Progenitor cell of endocrine pancreas (in vitro differentiated cells): ENCODE results near the gene FAM83G. TPM values are rescaled to one million over a fixed set of nuclear protein-coding genes. Genes with fewer than 3 reads are reported as not detected.

Source experiments
- DNase-seq: peaks from one replicate; pipeline ENCODE4 v3.0.0; 2021; ENCODE audit warnings: low spot score; ENCODE audit not compliant: unreplicated experiment
- H3K27ac Mint-ChIP-seq: 2 replicates; pipeline ENCODE4 v1.8.0; 2021; ENCODE audit warnings: mild to moderate bottlenecking, moderate library complexity, mixed read lengths
- H3K27me3 Mint-ChIP-seq: 2 replicates; pipeline ENCODE4 v1.8.0; 2021; ENCODE audit warnings: mixed read lengths
- H3K36me3 Mint-ChIP-seq: 2 replicates; pipeline ENCODE4 v1.8.0; 2022; ENCODE audit warnings: mixed read lengths; ENCODE audit not compliant: insufficient read depth
- H3K4me1 Mint-ChIP-seq: 2 replicates; pipeline ENCODE4 v1.8.0; 2021; ENCODE audit warnings: low read depth, mixed read lengths
- H3K4me3 Mint-ChIP-seq: 2 replicates; pipeline ENCODE4 v1.8.0; 2021; ENCODE audit warnings: low read depth, mild to moderate bottlenecking, moderate library complexity, mixed read lengths
- H3K9me3 Mint-ChIP-seq: 2 replicates; pipeline ENCODE4 v1.8.0; 2021; ENCODE audit warnings: low read depth, mixed read lengths
- CTCF ChIP-seq: fragments of 200-600 bp; sonication (generic); IDR thresholded peaks from one replicate; pipeline ENCODE4 v1.5.0; 2021; ENCODE audit warnings: antibody characterized with exemption, mild to moderate bottlenecking; ENCODE audit not compliant: unreplicated experiment
- total RNA-seq: library from RNA; stranded (reverse); gene quantifications from 2 replicates; pipeline ENCODE4 v1.2.1, GENCODE V29; 2021

FAM83G gene
- total RNA-seq, 1 donor from 2014 or later: 16.6 TPM

- peak; percentile 85 for TF ChIP-seq CTCF
- H3K4me1 Mint-ChIP-seq: no peaks in the 10 kb centered on the region
These were observed 43.6 kb downstream of the FAM83G start for GRCh38 chr17:18960803-18961511.

GRCh38 chr17:18960241-18960665, 44.3 kb downstream of the FAM83G start:
- Mint-ChIP-seq H3K36me3 (no peaks in the 10 kb centered on the region), H3K27ac (no peak overlapping the region), H3K4me1 (no peaks in the 10 kb centered on the region), H3K9me3 (no peaks in the 10 kb centered on the region), H3K27me3 (peaks cover 2% of the 10 kb centered on the region), H3K4me3 (no peak overlapping the region)
- no peak for DNase-seq
- TF ChIP-seq CTCF: no peak

More at GRCh38 chr17:18960803-18961511, 43.6 kb downstream of the FAM83G start:
- Mint-ChIP-seq H3K9me3 (no peaks in the 10 kb centered on the region), H3K27ac (peak overlapping the region; percentile 20), H3K4me3 (no peak overlapping the region), H3K36me3 (no peaks in the 10 kb centered on the region), H3K27me3 (peaks cover 2% of the 10 kb centered on the region)
- DNase-seq: peak; percentile 89

GRCh38 chr17:18959845-18960240, 44.7 kb downstream of the FAM83G start:
- Mint-ChIP-seq H3K9me3 (no peaks in the 10 kb centered on the region), H3K4me3 (no peak overlapping the region), H3K36me3 (no peaks in the 10 kb centered on the region), H3K27ac (no peak overlapping the region), H3K27me3 (peaks cover 2% of the 10 kb centered on the region), H3K4me1 (no peaks in the 10 kb centered on the region)
- no peak for DNase-seq
- no peak for TF ChIP-seq CTCF

GRCh38 chr17:18959071-18959844, 45.3 kb downstream of the FAM83G start:
- no peak for TF ChIP-seq CTCF
- Mint-ChIP-seq H3K36me3 (no peaks in the 10 kb centered on the region), H3K27me3 (peaks cover 4% of the 10 kb centered on the region), H3K27ac (no peak overlapping the region), H3K9me3 (no peaks in the 10 kb centered on the region), H3K4me3 (no peak overlapping the region), H3K4me1 (no peaks in the 10 kb centered on the region)
- DNase-seq: no peak

- no peaks in the 10 kb centered on the region for H3K36me3 Mint-ChIP-seq
- no peak for TF ChIP-seq CTCF
- peaks cover 5% of the 10 kb centered on the region for H3K27me3 Mint-ChIP-seq
- no peak overlapping the region for H3K27ac Mint-ChIP-seq
- no peak overlapping the region for H3K4me3 Mint-ChIP-seq
- no peak for DNase-seq
- H3K4me1 Mint-ChIP-seq: peaks cover 3% of the 10 kb centered on the region
- no peaks in the 10 kb centered on the region for H3K9me3 Mint-ChIP-seq
These were observed 46.0 kb downstream of the FAM83G start for GRCh38 chr17:18958611-18959010.
